Osteocyte (in vitro differentiated cells): Measurements from ENCODE around the gene EMC9. TPM values are rescaled to one million over a fixed set of nuclear protein-coding genes. Genes with fewer than 3 reads are reported as not detected.

ENCODE experiments used
- DNase-seq: peaks from one replicate; pipeline ENCODE4 v3.0.0; 2021; ENCODE audit warnings: mixed read lengths; ENCODE audit not compliant: unreplicated experiment; ENCODE audit errors: extremely low spot score
- H3K27ac Mint-ChIP-seq: one replicate; pipeline ENCODE4 v1.8.0; 2021; ENCODE audit warnings: mild to moderate bottlenecking, mixed read lengths; ENCODE audit not compliant: unreplicated experiment
- H3K27me3 Mint-ChIP-seq: one replicate; pipeline ENCODE4 v1.8.0; 2021; ENCODE audit warnings: mixed read lengths; ENCODE audit not compliant: unreplicated experiment
- H3K36me3 Mint-ChIP-seq: one replicate; pipeline ENCODE4 v1.8.0; 2021; ENCODE audit warnings: mixed read lengths; ENCODE audit not compliant: unreplicated experiment
- H3K4me1 Mint-ChIP-seq: one replicate; pipeline ENCODE4 v1.8.0; 2021; ENCODE audit warnings: mixed read lengths; ENCODE audit not compliant: unreplicated experiment
- H3K4me3 Mint-ChIP-seq: one replicate; pipeline ENCODE4 v1.8.0; 2021; ENCODE audit warnings: mild to moderate bottlenecking, moderate library complexity, mixed read lengths; ENCODE audit not compliant: unreplicated experiment
- H3K9me3 Mint-ChIP-seq: one replicate; pipeline ENCODE4 v1.8.0; 2021; ENCODE audit warnings: mixed read lengths; ENCODE audit not compliant: unreplicated experiment
- CTCF ChIP-seq: fragments of 200-600 bp; sonication (generic); IDR thresholded peaks from 2 replicates; pipeline ENCODE4 v1.5.0; 2021; ENCODE audit warnings: antibody characterized with exemption, mild to moderate bottlenecking, moderate library complexity
- total RNA-seq: library from RNA; stranded (reverse); gene quantifications from 2 replicates; pipeline ENCODE4 v1.2.1, GENCODE V29; 2021

Gene EMC9
- total RNA-seq, 1 donor from 2014 or later: 15.6 TPM

GRCh38 chr14:24095271-24096068, 45.9 kb downstream of the EMC9 start:
- DNase-seq: no peak
- TF ChIP-seq CTCF: no peak
- H3K4me1 Mint-ChIP-seq: peaks cover 26% of the 10 kb centered on the region
- peak overlapping the region; percentile 97 for H3K27ac Mint-ChIP-seq
- no peaks in the 10 kb centered on the region for H3K9me3 Mint-ChIP-seq
- H3K27me3 Mint-ChIP-seq: no peaks in the 10 kb centered on the region
- H3K36me3 Mint-ChIP-seq: peaks cover 18% of the 10 kb centered on the region
- peak overlapping the region; percentile 99 for H3K4me3 Mint-ChIP-seq

DNA sequence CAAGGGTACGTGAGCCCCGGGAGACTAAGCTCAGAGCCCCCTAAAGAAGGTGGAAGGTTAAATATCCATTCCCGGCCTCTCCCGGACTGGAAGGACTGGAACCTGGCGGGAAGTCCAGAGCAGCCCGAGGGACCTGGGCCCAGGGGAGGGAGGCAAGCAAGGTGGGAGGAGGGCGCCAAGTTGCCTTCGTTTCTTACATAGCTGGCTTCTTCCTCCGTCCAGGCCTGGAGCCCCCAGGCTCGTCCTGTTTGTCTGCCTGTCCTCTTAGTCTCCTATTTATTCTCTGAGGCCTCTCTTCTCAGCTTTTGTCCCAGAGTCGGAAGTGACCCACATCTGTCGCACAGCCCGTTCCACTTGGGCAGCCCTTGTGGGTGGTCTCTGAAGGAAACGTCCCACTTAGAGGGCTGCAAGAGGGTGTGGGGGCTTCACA, 46.5 kb downstream of the EMC9 start:
- Mint-ChIP-seq H3K27me3 (no peaks in the 10 kb centered on the region), H3K36me3 (peaks cover 14% of the 10 kb centered on the region), H3K9me3 (no peaks in the 10 kb centered on the region), H3K27ac (peak overlapping the region; percentile 97), H3K4me3 (peak overlapping the region; percentile 99), H3K4me1 (peaks cover 26% of the 10 kb centered on the region)
- TF ChIP-seq CTCF: no peak
- DNase-seq: no peak

GRCh38 chr14:24093901-24094840, 47.2 kb downstream of the EMC9 start, which contains the start of gene PCK2:
Gene PCK2, plus strand, starts transcription at chr14:24094311. Its CDS starts 95 bp downstream, at chr14:24094406.
- peak within 1 kb of the TSS; percentile 97 for H3K27ac Mint-ChIP-seq
- peaks cover 8% of the 10 kb centered on the region for H3K36me3 Mint-ChIP-seq
- H3K4me3 Mint-ChIP-seq: peak within 1 kb of the TSS; percentile 99
- H3K9me3 Mint-ChIP-seq: no peaks in the 10 kb centered on the region
- TF ChIP-seq CTCF: peak; percentile 14
- peak; percentile 98 for DNase-seq
- H3K27me3 Mint-ChIP-seq: no peaks in the 10 kb centered on the region
- H3K4me1 Mint-ChIP-seq: peaks cover 26% of the 10 kb centered on the region

DNA sequence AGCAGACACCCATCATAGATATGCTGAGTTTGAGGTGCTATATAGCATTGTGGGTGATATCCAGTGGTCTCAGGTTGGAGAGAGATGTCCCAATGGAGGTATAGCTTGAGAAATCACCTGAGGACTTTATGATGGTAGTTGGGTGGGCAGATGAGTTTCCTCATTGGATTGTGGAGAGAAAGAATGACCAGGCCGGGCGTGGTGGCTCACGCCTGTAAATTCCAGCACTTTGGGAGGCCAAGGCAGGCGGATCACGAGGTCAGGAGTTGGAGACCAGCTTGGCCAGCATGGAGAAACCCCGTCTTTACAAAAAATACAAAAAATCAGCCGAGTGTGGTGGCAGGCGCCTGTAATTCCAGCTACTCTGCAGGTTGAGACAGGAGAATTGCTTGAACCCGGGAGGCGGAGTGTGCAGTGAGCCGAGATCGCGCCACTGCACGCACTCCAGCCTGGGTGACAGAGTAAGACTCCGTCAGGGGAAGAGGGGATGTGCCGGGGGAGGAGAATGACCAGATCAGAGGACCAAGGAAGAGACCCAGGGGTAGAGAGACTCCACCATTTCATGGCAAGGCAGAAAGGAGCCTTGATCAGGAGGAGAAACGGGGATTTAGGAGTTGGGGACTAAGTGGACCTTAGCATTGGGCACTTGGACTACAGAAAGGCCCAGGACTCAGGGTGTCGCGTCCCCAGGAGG, 48.0 kb downstream of the EMC9 start:
- Mint-ChIP-seq H3K9me3 (no peaks in the 10 kb centered on the region), H3K27ac (peak overlapping the region; percentile 90), H3K27me3 (no peaks in the 10 kb centered on the region), H3K4me1 (peaks cover 26% of the 10 kb centered on the region), H3K4me3 (peak overlapping the region; percentile 29), H3K36me3 (peaks cover 8% of the 10 kb centered on the region)
- no peak for DNase-seq
- no peak for TF ChIP-seq CTCF
